Measurements from ENCODE around the gene SH2D7. TPM values are rescaled to one million over a fixed set of nuclear protein-coding genes. Genes with fewer than 3 reads are reported as not detected.

The SH2D7 gene
- total RNA-seq, 1 experiment from 2014 or later = not detected

DNA sequence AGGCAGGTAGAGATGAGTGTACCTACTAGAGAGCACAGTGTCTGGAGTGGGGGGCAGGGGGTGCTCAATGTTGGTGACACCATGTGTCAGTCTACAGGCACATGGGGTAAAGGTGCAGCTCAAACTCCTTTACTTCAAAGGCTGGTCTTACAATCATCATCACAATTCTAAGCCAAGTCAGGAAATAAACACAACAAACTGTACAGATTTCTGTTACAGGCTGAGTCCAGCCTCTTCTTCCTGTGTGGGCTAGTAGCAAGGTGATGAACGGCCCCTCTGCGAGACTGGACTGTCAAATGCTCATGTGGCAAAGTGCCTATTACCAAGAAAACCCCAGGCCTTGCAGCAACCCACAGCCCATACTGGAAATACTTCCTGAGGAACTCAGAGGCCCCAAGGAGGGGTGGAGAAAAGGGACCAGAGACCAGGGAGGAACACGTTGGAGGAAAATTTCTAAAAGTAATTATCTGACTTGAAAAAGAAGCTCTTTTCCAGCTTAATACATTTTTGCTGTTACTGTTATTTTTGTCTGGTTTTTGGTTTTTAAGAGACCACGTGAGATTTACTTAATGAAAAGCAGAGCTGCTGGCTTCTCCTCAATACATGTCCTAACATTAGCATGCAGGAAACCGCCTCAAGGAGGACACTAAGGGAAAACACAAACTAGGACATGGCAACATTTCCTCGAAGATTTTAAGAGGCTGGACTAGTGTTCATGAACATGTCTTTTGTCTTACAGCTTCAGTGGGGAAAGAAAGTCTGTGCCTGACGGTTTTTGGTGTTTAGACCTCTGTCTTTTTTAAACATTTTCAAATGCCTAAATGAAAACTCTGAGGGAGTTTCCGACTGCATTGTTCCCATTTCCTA, 44.4 kb upstream of the SH2D7 start:
- Histone ChIP-seq H4K5ac (ENCODE audit: insufficient read length, low read depth, low read length) (no peak overlapping the region), H3K79me1 (ENCODE audit: insufficient read depth, low read depth, low read length, poor library complexity, severe bottlenecking) (no peaks in the 10 kb centered on the region), H3K4me2 (ENCODE audit: insufficient read depth, insufficient read length, low read length) (no peak overlapping the region), H3K14ac (ENCODE audit: insufficient read depth, low read length) (no peak overlapping the region), H4K20me1 (ENCODE audit: control insufficient read depth, insufficient read depth, insufficient read length) (no peaks in the 10 kb centered on the region), H2BK12ac (ENCODE audit: insufficient read length, low read depth, low read length) (no peak overlapping the region), H2BK15ac (ENCODE audit: low read depth, low read length) (no peak overlapping the region), H2BK20ac (ENCODE audit: low read depth, low read length, poor library complexity, severe bottlenecking) (no peak overlapping the region), H3K56ac (ENCODE audit: insufficient read length, low read depth, low read length) (no peak overlapping the region), H2BK120ac (ENCODE audit: low read depth, low read length, poor library complexity, severe bottlenecking) (no peak overlapping the region), H3K4me1 (ENCODE audit: insufficient read depth, low read length) (no peaks in the 10 kb centered on the region; the same call in 1 of the 2 replicates), H2AFZ (ENCODE audit: low read length) (no peak overlapping the region), H3K79me2 (ENCODE audit: insufficient read depth, low read length) (no peaks in the 10 kb centered on the region), H3K9ac (ENCODE audit: extremely low read depth, insufficient read length, low read length) (no peak overlapping the region), H3K27ac (ENCODE audit: insufficient read length, low read depth, low read length) (no peak overlapping the region), H4K8ac (replicated peaks; ENCODE audit: insufficient read length, low read depth, low read length) (no peak overlapping the region), H3K4ac (ENCODE audit: low read depth, low read length) (no peak overlapping the region), H3T11ph (ENCODE audit: low read length) (no peak overlapping the region), H4K91ac (ENCODE audit: insufficient read length, low read depth, low read length) (no peak overlapping the region), H3K23ac (ENCODE audit: insufficient read length, low read depth, low read length) (no peak overlapping the region), H2AK5ac (ENCODE audit: insufficient read length, low read length) (no peak overlapping the region), H3K27me3 (ENCODE audit: insufficient read depth, low read length) (no peaks in the 10 kb centered on the region), H2BK5ac (ENCODE audit: insufficient read length, low read length) (no peak overlapping the region), H3K18ac (ENCODE audit: insufficient read length, low read depth, low read length) (no peak overlapping the region), H3K9me3 (ENCODE audit: control insufficient read depth, low read depth, low read length) (no peaks in the 10 kb centered on the region), H3K23me2 (ENCODE audit: insufficient read length, low read depth, low read length, poor library complexity, severe bottlenecking) (no peaks in the 10 kb centered on the region)
- no CpG with 5 or more reads among the region's 8 CpGs for WGBS (ENCODE audit: extremely low coverage, insufficient read length, low lambda C conversion rate)
- no peak for DNase-seq
- Mint-ChIP-seq H3K4me1 (peaks cover 19 to 24% of the 10 kb centered on the region in 2 experiments), H3K27me3 (ENCODE audit: low read depth) (no peaks in the 10 kb centered on the region; the same call in 1 of the 2 replicates), H3K9me3 (no peaks in the 10 kb centered on the region), H3K4me3 (no peak overlapping the region; a peak in 1 of 5 replicates), H3K36me3 (ENCODE audit: insufficient read depth in 1 of 3, low read depth in 3 of 3) (peaks cover 0 to 11% (median 7%) of the 10 kb centered on the region in 3 experiments; a peak in 3 of 7 replicates), H3K27ac (no peak overlapping the region)
- TF ChIP-seq, protein P1, sequence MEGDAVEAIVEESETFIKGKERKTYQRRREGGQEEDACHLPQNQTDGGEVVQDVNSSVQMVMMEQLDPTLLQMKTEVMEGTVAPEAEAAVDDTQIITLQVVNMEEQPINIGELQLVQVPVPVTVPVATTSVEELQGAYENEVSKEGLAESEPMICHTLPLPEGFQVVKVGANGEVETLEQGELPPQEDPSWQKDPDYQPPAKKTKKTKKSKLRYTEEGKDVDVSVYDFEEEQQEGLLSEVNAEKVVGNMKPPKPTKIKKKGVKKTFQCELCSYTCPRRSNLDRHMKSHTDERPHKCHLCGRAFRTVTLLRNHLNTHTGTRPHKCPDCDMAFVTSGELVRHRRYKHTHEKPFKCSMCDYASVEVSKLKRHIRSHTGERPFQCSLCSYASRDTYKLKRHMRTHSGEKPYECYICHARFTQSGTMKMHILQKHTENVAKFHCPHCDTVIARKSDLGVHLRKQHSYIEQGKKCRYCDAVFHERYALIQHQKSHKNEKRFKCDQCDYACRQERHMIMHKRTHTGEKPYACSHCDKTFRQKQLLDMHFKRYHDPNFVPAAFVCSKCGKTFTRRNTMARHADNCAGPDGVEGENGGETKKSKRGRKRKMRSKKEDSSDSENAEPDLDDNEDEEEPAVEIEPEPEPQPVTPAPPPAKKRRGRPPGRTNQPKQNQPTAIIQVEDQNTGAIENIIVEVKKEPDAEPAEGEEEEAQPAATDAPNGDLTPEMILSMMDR (conservative IDR thresholded peaks at IDR 0.05) = no peak
